Measurements from ENCODE around the gene PADI2.
A peak's percentile ranks its signal among the peaks of the same experiment; 100 is the strongest.

Gene PADI2

DNA sequence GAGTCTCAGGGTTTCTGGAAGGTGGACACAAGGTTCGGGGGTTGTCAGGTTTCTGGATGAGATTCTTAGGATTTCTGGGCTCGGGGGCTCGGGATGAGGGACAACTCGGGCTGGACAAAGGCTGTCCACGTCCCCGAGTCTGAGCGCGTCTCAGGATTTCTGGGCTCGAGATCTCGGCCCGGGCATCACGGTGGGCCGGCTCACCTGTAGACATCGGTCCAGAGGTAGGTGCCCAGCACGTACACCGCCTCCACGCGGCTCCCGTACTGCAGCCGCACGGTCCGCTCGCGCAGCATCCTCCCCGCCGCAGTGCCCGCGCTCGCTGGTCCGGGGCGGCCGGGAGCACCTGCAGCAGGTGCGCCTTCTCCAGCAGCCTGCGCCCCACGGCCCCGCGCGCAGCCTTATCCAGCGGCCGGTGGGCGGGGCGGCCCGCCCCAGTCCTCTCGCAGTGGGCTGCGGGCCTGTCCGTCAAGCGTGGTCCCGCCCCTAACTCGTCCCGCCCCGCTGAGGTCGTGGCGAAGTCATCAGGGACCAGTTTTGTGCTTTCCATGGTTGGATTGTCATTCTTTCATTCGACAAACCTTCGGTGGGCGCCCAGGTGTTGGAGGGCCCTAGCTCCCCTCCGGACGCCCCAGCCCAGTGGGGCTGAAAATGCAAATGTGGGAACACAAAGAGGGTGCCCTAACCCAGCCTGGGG is at the start of gene PADI2:
Gene PADI2 (minus strand): TSS at position 376 of the 697 bp plus-strand sequence. CDS start 80 bp downstream, at position 296.
- in situ Hi-C loops (cut with MboI; ENCODE audit: low sequenced_read_pairs, unreplicated experiment) = no loop called here
- DNase-seq (ENCODE audit: low spot score) = peak; percentile 88

DNA sequence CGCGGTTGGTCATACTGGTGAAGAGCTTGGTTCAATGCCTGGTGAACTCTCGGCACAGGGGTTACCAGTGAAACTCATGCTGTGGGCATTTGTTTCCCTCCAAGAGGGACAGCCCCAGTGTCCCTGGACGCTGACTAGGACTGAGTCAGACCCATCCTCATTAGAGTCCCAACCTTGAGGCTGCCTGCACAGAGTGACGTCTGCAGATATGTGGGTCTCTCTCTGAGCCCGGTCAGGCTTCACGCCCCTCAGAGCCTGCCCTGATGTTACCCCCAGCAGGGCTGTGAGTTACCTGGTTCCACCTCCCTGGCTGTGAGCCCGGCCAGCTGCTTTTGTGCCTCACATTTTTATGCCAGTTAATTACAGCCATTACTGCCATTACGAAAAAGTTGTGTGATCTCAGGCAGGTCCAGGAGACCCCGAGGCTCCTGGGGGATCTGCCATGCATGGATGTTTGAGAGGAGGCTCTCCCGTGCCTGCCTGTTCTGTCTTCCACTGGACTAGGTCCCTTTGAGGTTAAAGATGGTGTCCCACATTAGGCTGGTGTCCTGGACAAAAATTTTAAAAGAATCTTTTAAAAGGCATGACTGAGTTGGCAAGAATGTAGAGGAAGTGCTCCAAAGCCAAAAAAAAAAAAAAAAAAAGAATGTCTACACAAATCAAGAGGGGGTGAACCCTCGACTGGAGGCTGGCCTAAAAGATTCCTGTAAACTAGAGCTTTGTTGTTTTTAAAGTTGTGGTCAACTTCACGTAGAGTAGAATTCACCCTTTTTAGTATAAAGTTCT is 49.0 kb upstream of the PADI2 start:
- DNase-seq (ENCODE audit: low spot score) = no peak
- in situ Hi-C loops (cut with MboI; ENCODE audit: low sequenced_read_pairs, unreplicated experiment) = no loop called here
- TF ChIP-seq, protein P1, sequence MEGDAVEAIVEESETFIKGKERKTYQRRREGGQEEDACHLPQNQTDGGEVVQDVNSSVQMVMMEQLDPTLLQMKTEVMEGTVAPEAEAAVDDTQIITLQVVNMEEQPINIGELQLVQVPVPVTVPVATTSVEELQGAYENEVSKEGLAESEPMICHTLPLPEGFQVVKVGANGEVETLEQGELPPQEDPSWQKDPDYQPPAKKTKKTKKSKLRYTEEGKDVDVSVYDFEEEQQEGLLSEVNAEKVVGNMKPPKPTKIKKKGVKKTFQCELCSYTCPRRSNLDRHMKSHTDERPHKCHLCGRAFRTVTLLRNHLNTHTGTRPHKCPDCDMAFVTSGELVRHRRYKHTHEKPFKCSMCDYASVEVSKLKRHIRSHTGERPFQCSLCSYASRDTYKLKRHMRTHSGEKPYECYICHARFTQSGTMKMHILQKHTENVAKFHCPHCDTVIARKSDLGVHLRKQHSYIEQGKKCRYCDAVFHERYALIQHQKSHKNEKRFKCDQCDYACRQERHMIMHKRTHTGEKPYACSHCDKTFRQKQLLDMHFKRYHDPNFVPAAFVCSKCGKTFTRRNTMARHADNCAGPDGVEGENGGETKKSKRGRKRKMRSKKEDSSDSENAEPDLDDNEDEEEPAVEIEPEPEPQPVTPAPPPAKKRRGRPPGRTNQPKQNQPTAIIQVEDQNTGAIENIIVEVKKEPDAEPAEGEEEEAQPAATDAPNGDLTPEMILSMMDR (IDR thresholded peaks at IDR 0.05; ENCODE audit: borderline replicate concordance, control extremely low read depth, extremely low read depth, insufficient read depth, missing control alignments) = no peak

More for the DNA sequence above, at the start of gene PADI2:
- TF ChIP-seq, protein P1 (IDR thresholded peaks at IDR 0.05; ENCODE audit: borderline replicate concordance, control extremely low read depth, extremely low read depth, insufficient read depth, missing control alignments) = no peak

GRCh38 chr1:17167786-17168090 is 48.5 kb upstream of the PADI2 start:
- no peak for DNase-seq (ENCODE audit: low spot score)
- in situ Hi-C loops (cut with MboI; ENCODE audit: low sequenced_read_pairs, unreplicated experiment) = no loop called here
- TF ChIP-seq, protein P1 (IDR thresholded peaks at IDR 0.05; ENCODE audit: borderline replicate concordance, control extremely low read depth, extremely low read depth, insufficient read depth, missing control alignments) = no peak

DNA sequence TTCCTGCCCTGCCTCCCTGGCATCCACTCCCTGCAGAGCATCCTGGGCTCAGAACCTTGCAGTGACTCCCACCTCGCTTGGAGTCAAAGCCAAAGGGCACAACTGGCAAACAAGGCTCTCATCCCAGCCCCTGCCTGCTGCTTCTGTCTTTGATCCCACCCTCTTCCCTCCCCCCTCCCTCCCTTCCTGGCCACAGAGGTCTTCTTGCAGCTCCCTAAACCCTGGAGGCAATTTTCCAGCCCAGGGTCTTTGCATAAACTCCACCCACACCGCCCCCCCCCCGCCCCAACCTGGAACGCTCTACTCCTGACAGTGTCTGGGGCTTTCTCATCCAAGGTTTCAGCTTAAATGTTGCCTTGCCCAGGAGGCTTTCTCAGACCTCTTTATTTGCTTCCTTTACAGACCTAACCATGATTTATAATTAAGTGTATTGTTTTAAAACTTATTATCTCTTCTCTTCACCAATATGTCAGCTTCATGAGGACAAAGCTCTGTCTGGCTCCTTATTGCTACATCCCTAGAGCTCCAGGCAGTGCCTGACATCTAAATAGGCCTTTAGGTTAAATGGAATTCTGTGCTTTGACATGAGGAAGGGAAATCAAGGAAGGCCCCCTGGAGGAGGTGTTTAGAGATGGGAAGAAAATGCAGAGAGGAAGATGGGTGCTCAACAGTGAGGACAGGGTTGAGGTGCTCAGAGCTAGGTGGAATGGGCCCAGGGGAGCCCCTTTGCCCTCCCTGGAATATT is 48.0 kb upstream of the PADI2 start:
- TF ChIP-seq, protein P1 (IDR thresholded peaks at IDR 0.05; ENCODE audit: borderline replicate concordance, control extremely low read depth, extremely low read depth, insufficient read depth, missing control alignments) = no peak
- in situ Hi-C loops (cut with MboI; ENCODE audit: low sequenced_read_pairs, unreplicated experiment) = no loop called here
- DNase-seq (ENCODE audit: low spot score) = no peak

- no peak for DNase-seq (ENCODE audit: low spot score)
- in situ Hi-C loops (cut with MboI; ENCODE audit: low sequenced_read_pairs, unreplicated experiment) = no loop called here
- TF ChIP-seq, protein P1 (IDR thresholded peaks at IDR 0.05; ENCODE audit: borderline replicate concordance, control extremely low read depth, extremely low read depth, insufficient read depth, missing control alignments) = no peak
These were observed 46.6 kb upstream of the PADI2 start for GRCh38 chr1:17165823-17166222.

Data from GM13976 (cell line).